HG03045 (cell line): Measurements from ENCODE around the gene MEIS2.

Source experiments
- ATAC-seq: cut with Tn5 transposase; IDR thresholded peaks from one replicate; pipeline ENCODE4 v1.9.1; 2021; ENCODE audit warnings: mild to moderate bottlenecking, moderate library complexity; ENCODE audit not compliant: unreplicated experiment

Gene MEIS2

GRCh38 chr15:36904715-36905114 lies 195.6 kb downstream of the MEIS2 start:
- no peak for ATAC-seq

GRCh38 chr15:36903922-36904556 lies 196.3 kb downstream of the MEIS2 start:
- ATAC-seq: no peak

GRCh38 chr15:36903195-36903594 lies 197.2 kb downstream of the MEIS2 start:
- no peak for ATAC-seq

- no peak for ATAC-seq
These were observed 199.3 kb downstream of the MEIS2 start for GRCh38 chr15:36901012-36901411.

- no peak for ATAC-seq
These were observed 200.7 kb downstream of the MEIS2 start for GRCh38 chr15:36899696-36900095.

GRCh38 chr15:36898536-36899126 lies 201.7 kb downstream of the MEIS2 start:
- no peak for ATAC-seq

- ATAC-seq: no peak
These were observed 202.5 kb downstream of the MEIS2 start for GRCh38 chr15:36897834-36898233.

- ATAC-seq: no peak
These were observed 203.4 kb downstream of the MEIS2 start for GRCh38 chr15:36896949-36897348.

GRCh38 chr15:36894075-36894474 lies 206.3 kb downstream of the MEIS2 start:
- ATAC-seq: no peak

- ATAC-seq: no peak
These were observed 207.1 kb downstream of the MEIS2 start for GRCh38 chr15:36893276-36893675.

- no peak for ATAC-seq
These were observed 212.0 kb downstream of the MEIS2 start for GRCh38 chr15:36888011-36888992.

- no peak for ATAC-seq
These were observed 213.0 kb downstream of the MEIS2 start for GRCh38 chr15:36887214-36887961.

GRCh38 chr15:36886701-36887100 lies 213.6 kb downstream of the MEIS2 start:
- no peak for ATAC-seq

GRCh38 chr15:36886191-36886590 lies 214.2 kb downstream of the MEIS2 start:
- ATAC-seq: no peak

GRCh38 chr15:36885771-36886170 lies 214.6 kb downstream of the MEIS2 start:
- no peak for ATAC-seq

GRCh38 chr15:36884936-36885635 lies 215.3 kb downstream of the MEIS2 start:
- no peak for ATAC-seq

- no peak for ATAC-seq
These were observed 215.9 kb downstream of the MEIS2 start for GRCh38 chr15:36884518-36884875.

GRCh38 chr15:36883713-36884517 lies 216.4 kb downstream of the MEIS2 start:
- no peak for ATAC-seq

GRCh38 chr15:36882487-36883131 lies 217.7 kb downstream of the MEIS2 start:
- no peak for ATAC-seq
